Panc1 (cell line): Measurements from ENCODE around the gene TEX50.

Experiments
- CTCF ChIP-seq: fragments of 450-650 bp; IDR thresholded peaks from 2 replicates; pipeline ENCODE4 v1.5.1; 2017; ENCODE audit warnings: mild to moderate bottlenecking
- POLR2AphosphoS5 ChIP-seq: IDR thresholded peaks from 2 replicates; pipeline ENCODE4 v1.6.1; 2012; ENCODE audit warnings: mild to moderate bottlenecking, low read depth, low read length, moderate library complexity
- REST ChIP-seq, 2 experiments: IDR thresholded peaks; 2 replicates each; pipeline ENCODE4 v1.6.1; 2011 to 2012; ENCODE audit warnings: low read depth in 2 of 2, control low read depth in 1 of 2, low read length in 1 of 2, mild to moderate bottlenecking in 1 of 2, moderate library complexity in 1 of 2; ENCODE audit not compliant: insufficient read depth in 1 of 2

GRCh38 chr1:173639102-173639501, 4.0 kb downstream of the TEX50 start:
- TF ChIP-seq CTCF: no peak
- no peak for TF ChIP-seq POLR2AphosphoS5
- TF ChIP-seq REST (IDR thresholded peaks at IDR 0.05; ENCODE audit: insufficient read depth in 1 of 2, low read depth in 2 of 2, low read length in 1 of 2): no peak
